Cardiac muscle cell (in vitro differentiated cells and primary cell): ENCODE results near the gene GDF15. TPM values are rescaled to one million over a fixed set of nuclear protein-coding genes. Genes with fewer than 3 reads are reported as not detected.

Experiments used
- DNase-seq, 2 donors: peaks; one replicate each; pipeline versions ENCODE4 v3.0.0 to v3.0.0-alpha.2; 2010 to 2017; ENCODE audit warnings: low read depth in 1 of 2, low spot score in 1 of 2
- H3K27ac ChIP-seq: fragments of 200-600 bp; sonication (generic); 2 replicates; pipeline ENCODE4 v1.5.1; 2016
- H3K27me3 ChIP-seq: fragments of 200-600 bp; sonication (generic); 2 replicates; pipeline ENCODE4 v1.6.0; 2016; ENCODE audit warnings: control low read depth
- H3K36me3 ChIP-seq: fragments of 200-600 bp; sonication (generic); 2 replicates; pipeline ENCODE4 v1.5.1; 2016; ENCODE audit warnings: control low read depth
- H3K4me1 ChIP-seq: fragments of 200-600 bp; sonication (generic); 2 replicates; pipeline ENCODE4 v1.8.1; 2017; ENCODE audit warnings: low read depth, mild to moderate bottlenecking, mixed run types
- H3K4me3 ChIP-seq: fragments of 200-600 bp; sonication (generic); 2 replicates; pipeline ENCODE4 v1.5.1; 2016; ENCODE audit warnings: mild to moderate bottlenecking
- H3K9me3 ChIP-seq: fragments of 200-600 bp; sonication (generic); 2 replicates; pipeline ENCODE4 v1.5.1; 2017; ENCODE audit warnings: low read depth, mild to moderate bottlenecking, control low read depth
- polyA plus RNA-seq: library from polyadenylated mRNA; unstranded; fragments of >200 nt; fragmentation: Nextera tagmentation; extraction: Ambion mirVana; gene quantifications from 2 replicates; pipeline ENCODE4 v1.2.1, GENCODE V29; 2016
- total RNA-seq: library from RNA; depleted of rRNA; stranded (reverse); fragments of >200 nt; gene quantifications from 2 replicates; pipeline ENCODE4 v1.2.3, GENCODE V29; 2016
- TF ChIP-seq, protein P1 (sequence below): IDR thresholded peaks from 2 replicates; pipeline ENCODE4 v1.5.1; 2012; ENCODE audit warnings: low read depth, mild to moderate bottlenecking, low read length

The GDF15 gene
- total and polyA plus RNA-seq, 2 experiments from 2014 or later, result 2.4 to 10.0 TPM

DNA sequence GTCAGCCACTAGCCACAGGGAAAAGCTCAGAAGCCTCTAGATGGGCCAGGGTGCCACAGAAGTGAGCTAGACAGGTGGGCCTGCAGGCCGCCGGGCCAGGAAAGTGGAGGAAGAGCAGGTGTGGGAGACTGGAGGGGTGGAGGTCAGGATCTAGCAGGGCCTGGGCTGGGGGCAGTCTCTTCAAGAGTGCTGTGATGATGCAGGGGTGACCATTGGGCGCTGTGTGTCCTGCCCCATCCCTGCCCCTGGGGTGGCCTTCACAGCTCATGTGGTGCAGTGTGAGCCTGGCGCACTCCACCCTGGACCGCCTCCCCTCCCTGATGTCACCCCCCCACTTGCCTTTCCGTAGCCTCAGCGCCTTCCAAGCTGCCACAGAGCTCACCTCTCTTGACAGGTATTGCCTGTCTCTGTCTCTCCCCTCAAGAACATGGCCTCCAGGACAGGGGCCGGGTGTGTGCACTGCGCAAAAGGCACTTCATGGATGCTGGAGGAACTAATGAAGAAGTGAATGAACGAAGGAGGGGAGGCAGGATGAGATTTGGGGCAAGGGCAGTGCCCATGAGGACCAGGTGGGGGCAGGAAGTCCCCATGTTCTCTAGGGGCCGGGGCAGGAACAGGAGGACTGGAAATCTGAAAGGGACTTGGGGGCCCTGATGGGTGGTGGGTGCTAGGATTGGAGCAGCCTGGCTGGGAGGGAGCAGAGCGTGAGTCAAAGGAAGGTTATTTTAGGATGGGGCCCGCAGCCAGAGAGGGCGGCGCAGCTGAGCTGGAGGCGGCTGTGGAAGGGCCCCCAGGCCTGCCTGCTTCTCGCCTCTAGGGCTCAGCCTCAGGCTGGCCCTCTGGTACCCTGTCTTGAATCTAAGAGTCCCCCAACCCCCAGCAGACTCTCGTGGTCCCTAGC is 39.8 kb downstream of the GDF15 start:
- peak in 1 of 2 donors; percentile 72 for DNase-seq
- Histone ChIP-seq H3K27ac (peak overlapping the region; percentile 73), H3K9me3 (no peaks in the 10 kb centered on the region), H3K27me3 (no peaks in the 10 kb centered on the region), H3K4me1 (peaks cover 33% of the 10 kb centered on the region), H3K36me3 (no peaks in the 10 kb centered on the region), H3K4me3 (no peak overlapping the region)
- TF ChIP-seq, protein P1, sequence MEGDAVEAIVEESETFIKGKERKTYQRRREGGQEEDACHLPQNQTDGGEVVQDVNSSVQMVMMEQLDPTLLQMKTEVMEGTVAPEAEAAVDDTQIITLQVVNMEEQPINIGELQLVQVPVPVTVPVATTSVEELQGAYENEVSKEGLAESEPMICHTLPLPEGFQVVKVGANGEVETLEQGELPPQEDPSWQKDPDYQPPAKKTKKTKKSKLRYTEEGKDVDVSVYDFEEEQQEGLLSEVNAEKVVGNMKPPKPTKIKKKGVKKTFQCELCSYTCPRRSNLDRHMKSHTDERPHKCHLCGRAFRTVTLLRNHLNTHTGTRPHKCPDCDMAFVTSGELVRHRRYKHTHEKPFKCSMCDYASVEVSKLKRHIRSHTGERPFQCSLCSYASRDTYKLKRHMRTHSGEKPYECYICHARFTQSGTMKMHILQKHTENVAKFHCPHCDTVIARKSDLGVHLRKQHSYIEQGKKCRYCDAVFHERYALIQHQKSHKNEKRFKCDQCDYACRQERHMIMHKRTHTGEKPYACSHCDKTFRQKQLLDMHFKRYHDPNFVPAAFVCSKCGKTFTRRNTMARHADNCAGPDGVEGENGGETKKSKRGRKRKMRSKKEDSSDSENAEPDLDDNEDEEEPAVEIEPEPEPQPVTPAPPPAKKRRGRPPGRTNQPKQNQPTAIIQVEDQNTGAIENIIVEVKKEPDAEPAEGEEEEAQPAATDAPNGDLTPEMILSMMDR, result no peak

DNA sequence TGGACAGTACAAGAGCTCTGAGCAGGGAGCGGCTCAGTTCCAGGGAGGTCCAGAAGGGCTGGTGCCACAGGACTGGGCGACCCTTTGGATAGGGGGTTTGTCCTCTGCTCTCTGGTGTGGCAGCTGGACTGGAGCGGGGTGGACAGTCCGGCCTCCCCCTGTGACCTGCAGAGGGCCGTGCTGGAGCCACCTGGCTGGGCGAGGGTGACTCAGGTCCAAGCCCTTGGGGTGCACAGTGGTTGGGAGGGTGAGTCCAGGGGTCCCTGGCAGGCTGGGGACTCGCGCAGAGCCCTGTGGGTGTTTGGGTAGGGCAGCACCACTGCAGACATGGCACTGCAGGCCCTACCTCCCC is 40.4 kb downstream of the GDF15 start:
- TF ChIP-seq, protein P1, result no peak
- Histone ChIP-seq H3K4me1 (peaks cover 34% of the 10 kb centered on the region), H3K36me3 (no peaks in the 10 kb centered on the region), H3K27me3 (no peaks in the 10 kb centered on the region), H3K9me3 (no peaks in the 10 kb centered on the region), H3K27ac (peak overlapping the region; percentile 73), H3K4me3 (no peak overlapping the region)
- DNase-seq, result no peak

DNA sequence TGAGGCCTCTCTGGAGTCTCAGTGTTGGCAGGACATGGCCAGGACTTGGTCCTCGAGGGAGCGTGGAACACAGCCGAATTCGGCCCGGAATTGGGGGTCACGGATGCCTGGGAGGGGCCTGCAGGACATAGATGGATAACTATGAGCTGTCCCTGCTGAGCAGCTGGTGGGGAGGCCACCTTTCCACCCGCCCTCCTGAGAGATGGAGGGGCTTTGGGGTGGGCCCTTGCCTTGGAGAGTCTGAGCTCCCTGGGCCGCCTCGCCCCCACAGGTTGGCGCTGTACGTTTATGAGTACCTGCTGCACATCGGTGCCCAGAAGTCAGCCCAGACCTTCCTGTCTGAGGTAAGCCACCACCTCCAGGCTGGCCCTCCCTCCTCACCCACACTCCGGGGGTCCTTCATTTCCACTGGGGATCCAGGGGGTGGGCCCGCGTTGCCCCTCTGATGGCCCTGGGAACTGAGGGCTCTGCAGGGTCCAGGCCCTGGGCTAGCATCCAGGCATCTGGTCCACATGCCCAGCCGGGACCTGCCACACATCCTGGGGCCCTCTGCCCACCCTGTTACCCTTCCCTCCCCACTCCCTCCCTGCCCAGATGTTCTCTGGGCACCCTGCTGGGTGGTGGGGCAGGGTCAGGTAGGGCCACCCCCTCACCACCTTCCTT is 41.3 kb downstream of the GDF15 start:
- H3K9me3 ChIP-seq, result no peaks in the 10 kb centered on the region
- H3K27ac ChIP-seq, result no peak overlapping the region
- H3K4me3 ChIP-seq, result no peak overlapping the region
- TF ChIP-seq, protein P1, result no peak
- H3K4me1 ChIP-seq, result peaks cover 34% of the 10 kb centered on the region
- H3K27me3 ChIP-seq, result no peaks in the 10 kb centered on the region
- no peaks in the 10 kb centered on the region for H3K36me3 ChIP-seq
- no peak for DNase-seq

DNA sequence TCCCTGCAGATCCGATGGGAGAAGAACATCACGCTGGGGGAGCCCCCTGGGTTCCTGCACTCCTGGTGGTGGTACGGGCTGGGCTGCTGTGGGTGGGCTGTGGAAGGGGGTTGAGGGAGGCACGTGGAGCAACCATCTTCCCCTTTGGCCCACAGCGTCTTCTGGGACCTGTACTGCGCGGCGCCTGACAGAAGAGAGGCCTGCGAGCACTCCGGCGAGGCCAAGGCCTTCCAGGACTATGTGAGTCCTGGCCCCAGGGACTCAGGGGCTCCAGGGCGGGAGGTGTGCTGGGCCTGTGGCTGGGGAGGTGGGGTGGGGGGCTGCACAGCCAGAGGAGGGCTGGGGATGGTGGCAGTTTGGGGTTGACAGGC is 41.8 kb downstream of the GDF15 start:
- no peaks in the 10 kb centered on the region for H3K36me3 ChIP-seq
- H3K4me1 ChIP-seq, result peaks cover 35% of the 10 kb centered on the region
- no peaks in the 10 kb centered on the region for H3K9me3 ChIP-seq
- no peaks in the 10 kb centered on the region for H3K27me3 ChIP-seq
- TF ChIP-seq, protein P1, result no peak
- no peak overlapping the region for H3K27ac ChIP-seq
- no peak overlapping the region for H3K4me3 ChIP-seq
- no peak for DNase-seq

DNA sequence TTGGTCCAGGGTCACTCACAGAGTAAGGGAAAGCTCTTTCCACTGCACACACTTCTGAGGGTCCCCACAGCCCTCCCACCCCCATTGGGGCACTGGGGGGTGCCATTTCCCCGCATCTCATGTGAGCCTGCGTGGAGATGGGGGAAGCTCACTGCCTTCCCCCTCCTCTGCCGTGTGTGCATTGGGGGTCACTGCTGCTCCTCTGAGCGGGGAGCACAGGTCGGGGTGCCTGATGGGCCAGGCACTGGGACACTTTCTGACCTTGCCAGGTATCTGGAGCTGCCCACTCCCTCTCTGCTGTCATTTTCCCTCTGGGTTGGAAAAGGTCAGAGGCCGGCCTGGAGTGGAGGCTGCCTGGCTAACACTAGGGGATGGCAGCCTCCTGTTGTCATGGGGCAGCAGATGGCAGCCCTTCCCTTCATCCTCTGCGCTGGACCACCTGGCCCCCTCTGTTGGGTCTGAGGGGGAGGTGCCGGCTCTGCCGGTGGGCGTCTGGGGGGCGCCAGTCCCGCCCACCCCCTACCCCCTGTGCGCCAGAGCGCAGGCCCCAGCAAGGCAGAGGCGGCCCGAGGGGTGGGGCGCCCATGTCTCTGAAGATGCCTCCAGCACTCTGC is 42.3 kb downstream of the GDF15 start:
- DNase-seq, result no peak
- H3K27ac ChIP-seq, result no peak overlapping the region
- H3K9me3 ChIP-seq, result no peaks in the 10 kb centered on the region
- TF ChIP-seq, protein P1, result no peak
- peak overlapping the region; percentile 52 for H3K4me3 ChIP-seq
- no peaks in the 10 kb centered on the region for H3K27me3 ChIP-seq
- H3K36me3 ChIP-seq, result no peaks in the 10 kb centered on the region
- H3K4me1 ChIP-seq, result peaks cover 41% of the 10 kb centered on the region
